K562 (cell line): ENCODE results near the gene CARD9. TPM values are rescaled to one million over a fixed set of nuclear protein-coding genes. Genes with fewer than 3 reads are reported as not detected.
A peak's percentile ranks its signal among the peaks of the same experiment; 100 is the strongest.

ENCODE experiments used
- DEAF1 ChIP-seq: fragments of 450-650 bp; formaldehyde crosslinking; IDR thresholded peaks from 2 replicates; pipeline ENCODE4 v1.4.0; 2020; ENCODE audit warnings: mild to moderate bottlenecking, moderate library complexity
- KDM5B ChIP-seq: fragments of 200-600 bp; sonication (generic); IDR thresholded peaks from 2 replicates; pipeline ENCODE4 v1.6.1; 2012; ENCODE audit warnings: low read depth, mild to moderate bottlenecking, moderate library complexity, low read length, control low read depth, inconsistent platforms; ENCODE audit not compliant: insufficient replicate concordance
- MAZ ChIP-seq, 2 experiments: fragments of 450-650 bp in 1 of 2; sonication (generic) in 1 of 2; formaldehyde crosslinking; IDR thresholded peaks in 1 of 2; conservative IDR thresholded peaks in 1 of 2; 2 replicates each; pipeline versions ENCODE4 v1.4.0 to v1.5.0; 2020; ENCODE audit warnings: mild to moderate bottlenecking in 1 of 2, missing genetic modification reagents in 1 of 2
- MYNN ChIP-seq, 2 experiments: sonication (generic); formaldehyde crosslinking in 1 of 2; IDR thresholded peaks; 2 replicates each; pipeline versions ENCODE4 v1.5.0 to v1.6.1; 2016 to 2020; ENCODE audit warnings: antibody characterized with exemption in 1 of 2, missing genetic modification reagents in 1 of 2
- NEUROD1 ChIP-seq: fragments of 150-350 bp; IDR thresholded peaks from 2 replicates; pipeline ENCODE4 v1.6.1; 2014; ENCODE audit warnings: borderline replicate concordance, low read length, low read depth; ENCODE audit not compliant: partially characterized antibody
- RERE ChIP-seq: sonication (generic); formaldehyde crosslinking; IDR thresholded peaks from 2 replicates; pipeline ENCODE4 v1.8.0; 2023; ENCODE audit warnings: missing genetic modification reagents, mild to moderate bottlenecking, borderline replicate concordance
- SP1 ChIP-seq: sonication (generic); formaldehyde crosslinking; IDR thresholded peaks from 2 replicates; pipeline ENCODE4 v1.8.1; 2022; ENCODE audit warnings: mild to moderate bottlenecking, missing genetic modification reagents
- STAT5B ChIP-seq: fragments of 250-450 bp; sonication (Bioruptor Pico); IDR thresholded peaks from 2 replicates; pipeline ENCODE4 v1.8.0; 2021; ENCODE audit warnings: mild to moderate bottlenecking, inconsistent platforms
- THRA ChIP-seq: fragments of 450-650 bp; IDR thresholded peaks from 2 replicates; pipeline ENCODE4 v1.6.1; 2017; ENCODE audit warnings: mild to moderate bottlenecking, moderate library complexity
- TRIM25 ChIP-seq: fragments of 450-650 bp; IDR thresholded peaks from 2 replicates; pipeline ENCODE4 v1.7.0; 2016; ENCODE audit warnings: borderline replicate concordance
- ZNF124 ChIP-seq: sonication (generic); formaldehyde crosslinking; IDR thresholded peaks from 2 replicates; pipeline ENCODE4 v1.8.1; 2022; ENCODE audit warnings: missing genetic modification reagents
- ZNF184 ChIP-seq: sonication (generic); formaldehyde crosslinking; IDR thresholded peaks from 2 replicates; pipeline ENCODE4 v1.5.0; 2020; ENCODE audit warnings: missing genetic modification reagents
- polyA plus RNA-seq, 8 experiments: library from polyadenylated mRNA; depleted of rRNA in 4 of 8; stranded (reverse) in 5 of 8; unstranded in 3 of 8; fragments of >200 nt; fragmentation: Nextera tagmentation in 2 of 8; fragmentation: Illumina TruSeq in 1 of 8; extraction: Ambion mirVana in 2 of 8; extraction: Trizol in 1 of 8; gene quantifications; 2 replicates each; pipeline versions ENCODE4 v1.2.1 to v1.2.3, GENCODE V29; 2011 to 2014; ENCODE audit warnings: inconsistent platforms in 1 of 8, missing spikeins in 1 of 8
- total RNA-seq, 7 experiments: library from RNA; depleted of rRNA in 6 of 7; stranded (reverse); fragments of >200 nt in 6 of 7; fragmentation: Illumina TruSeq in 2 of 7; extraction: Trizol in 2 of 7; gene quantifications; 2 replicates each; pipeline versions ENCODE4 v1.2.1 to v1.2.3, GENCODE V29; 2011 to 2021; ENCODE audit warnings: low replicate concordance in 1 of 7

Gene CARD9
- total and polyA plus RNA-seq, 9 of the 15 experiments (the other 6 are each of a cell fraction or from before 2014, with no cell fraction given) = 1.7 to 53.0 (median 9.7) TPM

GRCh38 chr9:136342181-136343120 is 31.0 kb downstream of the CARD9 start (continued):
- no peak for TF ChIP-seq THRA
- TF ChIP-seq MAZ (CRISPR knock-in tag; conservative IDR thresholded peaks at IDR 0.05 in 1 of 2, IDR thresholded peaks at IDR 0.05 in 1 of 2) = peak in 1 of 2 experiments; percentile 29; a peak in 1 of 4 replicates
- TF ChIP-seq ZNF124 = no peak
- peak; percentile 92 for TF ChIP-seq SP1 (CRISPR knock-in tag)
- no peak for TF ChIP-seq TRIM25
- no peak for TF ChIP-seq DEAF1 (CRISPR knock-in tag)
- peak; percentile 74; the same call in 1 of the 2 replicates for TF ChIP-seq MYNN (IDR thresholded peaks at IDR 0.05)
- no peak for TF ChIP-seq MYNN (CRISPR knock-in tag; IDR thresholded peaks at IDR 0.05)
- no peak for TF ChIP-seq STAT5B (CRISPR knock-in tag)
- no peak for TF ChIP-seq ZNF184 (CRISPR knock-in tag)
- no peak for TF ChIP-seq RERE (CRISPR knock-in tag)
- peak; percentile 7 for TF ChIP-seq NEUROD1
- TF ChIP-seq KDM5B = no peak
